Vagina (tissue), 2 donors: Measurements from ENCODE around the gene RSBN1. TPM values are rescaled to one million over a fixed set of nuclear protein-coding genes. Genes with fewer than 3 reads are reported as not detected.
"Not testable (repeated sequence)": the region's sequence is repeated elsewhere in the genome, so short reads cannot be mapped to it uniquely, and the experiment has no call there.

Source experiments
- DNase-seq, 2 donors: peaks; one replicate each; pipeline ENCODE4 v3.0.0-alpha.2; 2017; ENCODE audit errors: extremely low spot score in 2 of 2
- H3K27ac ChIP-seq: fragments of 200-600 bp; sonication (generic); one replicate; pipeline ENCODE4 v1.5.1; 2019
- H3K27me3 ChIP-seq: fragments of 200-600 bp; sonication (generic); one replicate; pipeline ENCODE4 v1.5.1; 2019
- H3K36me3 ChIP-seq, 2 donors: fragments of 200-600 bp; sonication (generic); one replicate each; pipeline ENCODE4 v1.5.1; 2017 to 2019
- H3K4me1 ChIP-seq: fragments of 200-600 bp; sonication (generic); one replicate; pipeline ENCODE4 v1.5.1; 2019
- H3K4me3 ChIP-seq, 2 donors: fragments of 200-600 bp; sonication (generic); 1 replicate in 1 of 2; 2 replicates in 1 of 2; pipeline ENCODE4 v1.5.1; 2016 to 2019
- H3K9me3 ChIP-seq: fragments of 200-600 bp; sonication (generic); one replicate; pipeline ENCODE4 v1.5.1; 2019
- CTCF ChIP-seq, 3 experiments: fragments of 450-650 bp in 2 of 3; fragments of 200-600 bp in 1 of 3; sonication (generic) in 1 of 3; IDR thresholded peaks; one replicate each; pipeline ENCODE4 v1.5.1; 2017 to 2019; ENCODE audit warnings: antibody characterized with exemption in 3 of 3, mild to moderate bottlenecking in 2 of 3, moderate library complexity in 2 of 3
- POLR2A ChIP-seq, 2 donors: fragments of 450-650 bp; IDR thresholded peaks; one replicate each; pipeline ENCODE4 v1.6.1; 2017; ENCODE audit warnings: antibody characterized with exemption in 2 of 2, mild to moderate bottlenecking in 2 of 2, moderate library complexity in 2 of 2
- POLR2AphosphoS5 ChIP-seq, 2 donors: sonication (generic); formaldehyde crosslinking; IDR thresholded peaks; one replicate each; pipeline ENCODE4 v1.9.0; 2017; ENCODE audit warnings: antibody characterized with exemption in 2 of 2, mild to moderate bottlenecking in 2 of 2, low read depth in 1 of 2; ENCODE audit not compliant: insufficient read depth in 1 of 2
- intact Hi-C: fragments of 100-400 bp; cut with DNase I; formaldehyde crosslinking; loops from one replicate; pipeline ENCODE4 v1.15.1; 2023
- total RNA-seq: library from RNA; depleted of rRNA; stranded (reverse); fragments of >200 nt; gene quantifications from one replicate; pipeline ENCODE4 v1.2.3, GENCODE V29; 2016

The RSBN1 gene
- total RNA-seq, 1 donor from 2014 or later, result 24.1 TPM

- Histone ChIP-seq H3K9me3 (no peaks in the 10 kb centered on the region), H3K27me3 (no peaks in the 10 kb centered on the region), H3K4me3 (no peak overlapping the region), H3K36me3 (no peaks in the 10 kb centered on the region), H3K27ac (no peak overlapping the region), H3K4me1 (no peaks in the 10 kb centered on the region)
- intact Hi-C loops, result no loop called here
- no peak for DNase-seq
- TF ChIP-seq POLR2A (IDR thresholded peaks at IDR 0.05), result no peak
- TF ChIP-seq POLR2AphosphoS5 (IDR thresholded peaks at IDR 0.05; ENCODE audit: insufficient read depth in 1 of 2, low read depth in 1 of 2), result no peak
- no peak for TF ChIP-seq CTCF (IDR thresholded peaks at IDR 0.05)
These were observed 69.8 kb downstream of the RSBN1 start for GRCh38 chr1:113742515-113742914.

GRCh38 chr1:113734357-113735055 is 77.8 kb downstream of the RSBN1 start:
- no peaks in the 10 kb centered on the region for H3K36me3 ChIP-seq
- no peaks in the 10 kb centered on the region for H3K9me3 ChIP-seq
- TF ChIP-seq POLR2A (IDR thresholded peaks at IDR 0.05) (no peak), CTCF (IDR thresholded peaks at IDR 0.05) (no peak), POLR2AphosphoS5 (IDR thresholded peaks at IDR 0.05; ENCODE audit: insufficient read depth in 1 of 2, low read depth in 1 of 2) (no peak)
- intact Hi-C loops, result no loop called here
- no peak overlapping the region for H3K27ac ChIP-seq
- no peaks in the 10 kb centered on the region for H3K27me3 ChIP-seq
- no peak overlapping the region for H3K4me3 ChIP-seq
- H3K4me1 ChIP-seq, result no peaks in the 10 kb centered on the region
- no peak for DNase-seq

GRCh38 chr1:113732802-113733201 is 79.5 kb downstream of the RSBN1 start:
- TF ChIP-seq POLR2AphosphoS5 (IDR thresholded peaks at IDR 0.05; ENCODE audit: insufficient read depth in 1 of 2, low read depth in 1 of 2), result no peak
- TF ChIP-seq CTCF (IDR thresholded peaks at IDR 0.05), result no peak
- no peak for TF ChIP-seq POLR2A (IDR thresholded peaks at IDR 0.05)
- intact Hi-C loops, result no loop called here
- Histone ChIP-seq H3K4me3 (no peak overlapping the region), H3K9me3 (no peaks in the 10 kb centered on the region), H3K27ac (no peak overlapping the region), H3K27me3 (no peaks in the 10 kb centered on the region), H3K4me1 (no peaks in the 10 kb centered on the region), H3K36me3 (no peaks in the 10 kb centered on the region)
- DNase-seq, result no peak

GRCh38 chr1:113721010-113721409 is 91.3 kb downstream of the RSBN1 start:
- no peak overlapping the region for H3K4me3 ChIP-seq
- H3K27me3 ChIP-seq, result no peaks in the 10 kb centered on the region
- no peaks in the 10 kb centered on the region for H3K4me1 ChIP-seq
- H3K27ac ChIP-seq, result no peak overlapping the region
- H3K9me3 ChIP-seq, result no peaks in the 10 kb centered on the region
- TF ChIP-seq CTCF (IDR thresholded peaks at IDR 0.05) (no peak), POLR2A (IDR thresholded peaks at IDR 0.05) (no peak), POLR2AphosphoS5 (IDR thresholded peaks at IDR 0.05; ENCODE audit: insufficient read depth in 1 of 2, low read depth in 1 of 2) (no peak)
- H3K36me3 ChIP-seq, result peaks cover 0 to 4% of the 10 kb centered on the region in 2 donors
- no peak for DNase-seq
- intact Hi-C loops, result no loop called here

GRCh38 chr1:113718621-113719020 is 93.7 kb downstream of the RSBN1 start:
- H3K4me3 ChIP-seq, H3K27ac ChIP-seq, intact Hi-C loops, H3K36me3 ChIP-seq, H3K9me3 ChIP-seq, DNase-seq, H3K27me3 ChIP-seq, H3K4me1 ChIP-seq: not testable (repeated sequence)

- H3K27ac ChIP-seq, H3K27me3 ChIP-seq, H3K4me1 ChIP-seq, intact Hi-C loops, H3K9me3 ChIP-seq, DNase-seq, H3K4me3 ChIP-seq, H3K36me3 ChIP-seq: not testable (repeated sequence)
These were observed 94.8 kb downstream of the RSBN1 start for GRCh38 chr1:113717506-113717905.
